Stimulated activated CD8-positive, alpha-beta memory T cell treated with anti-CD3 and anti-CD28 coated beads, Interleukin-15, amount 100 ng/mL, for 4 hours (primary cell): ENCODE results near the gene OR8S1.

Source experiments
- DNase-seq, 2 donors: peaks; one replicate each; pipeline ENCODE4 v3.0.0-alpha.2; 2020; ENCODE audit warnings: low read depth in 2 of 2

The OR8S1 gene

GRCh38 chr12:48556631-48557030 lies 31.2 kb downstream of the OR8S1 start:
- no peak for DNase-seq

GRCh38 chr12:48557919-48558318 lies 32.5 kb downstream of the OR8S1 start:
- DNase-seq = no peak

DNA sequence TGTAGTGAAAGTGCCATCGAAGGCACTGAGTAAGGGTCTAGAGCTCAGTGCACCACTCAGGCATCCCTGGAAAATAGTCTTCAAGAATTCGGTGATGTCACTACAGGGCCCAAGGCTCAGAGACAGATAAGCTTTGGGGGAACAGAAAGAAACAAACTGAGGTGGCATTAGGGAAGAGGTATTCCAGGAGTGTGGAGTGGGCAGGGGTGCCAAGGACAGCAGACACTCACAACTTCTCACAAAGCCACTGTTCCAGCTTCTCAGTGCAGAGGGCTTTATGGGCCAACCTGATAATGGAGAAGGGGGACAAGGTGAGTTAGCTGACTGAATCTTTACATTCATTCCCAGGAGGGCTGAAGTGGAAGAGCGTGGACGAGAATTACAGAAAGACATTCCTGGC lies 42.3 kb downstream of the OR8S1 start:
- no peak for DNase-seq

GRCh38 chr12:48569946-48570345 lies 44.5 kb downstream of the OR8S1 start, which contains the start of gene LALBA:
Gene LALBA (minus strand): TSS chr12:48570046. CDS start chr12:48570020, 26 bp downstream.
- DNase-seq = no peak

DNA sequence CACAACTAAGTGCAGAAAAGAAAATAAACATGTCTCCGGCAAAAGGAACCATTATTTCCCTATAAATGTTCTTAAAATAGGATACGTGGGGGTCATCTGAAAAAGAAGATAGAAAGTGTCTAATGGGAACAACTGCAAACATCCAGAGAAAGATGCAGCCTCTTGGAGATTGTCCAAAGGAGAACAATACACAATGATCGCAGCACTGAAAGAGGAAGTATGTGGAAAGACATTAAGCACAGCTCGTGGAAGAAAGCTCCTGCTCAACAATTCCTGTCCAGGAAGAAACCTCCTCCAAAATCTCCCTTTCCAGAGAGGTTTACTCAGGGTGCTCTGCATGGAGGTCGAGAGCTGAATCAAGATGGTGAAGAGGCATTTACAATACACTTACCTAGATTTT lies 46.9 kb downstream of the OR8S1 start:
- DNase-seq = no peak
